ENCODE results near the gene QTRT2.

QTRT2 gene

DNA sequence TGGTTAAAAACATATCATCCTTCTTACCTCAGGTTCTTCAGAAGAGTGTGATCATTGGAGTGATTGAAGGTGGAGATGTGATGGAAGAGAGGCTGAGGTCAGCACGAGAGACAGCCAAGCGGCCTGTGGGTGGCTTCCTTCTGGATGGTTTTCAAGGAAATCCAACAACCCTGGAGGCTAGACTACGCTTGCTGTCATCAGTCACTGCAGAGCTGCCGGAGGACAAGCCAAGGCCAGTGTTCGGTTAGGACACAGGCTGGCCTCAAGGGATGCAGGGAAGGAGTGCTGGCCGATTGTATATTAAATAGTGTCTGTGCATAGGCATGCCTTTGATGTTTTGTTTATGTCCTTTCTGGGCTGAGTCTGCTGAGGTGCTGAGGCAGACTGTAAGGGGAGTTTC, 20.2 kb downstream of the QTRT2 start:
- no peaks in the 10 kb centered on the region for H3K27me3 ChIP-seq (ENCODE audit: low read depth, low read length)
- no peak for TF ChIP-seq CTCF (IDR thresholded peaks at IDR 0.05; ENCODE audit: low read depth, low read length)
- TF ChIP-seq EZH2phosphoT487 (IDR thresholded peaks at IDR 0.05; ENCODE audit: low read depth), result no peak
- H3K36me3 ChIP-seq (replicated peaks; ENCODE audit: low read depth, low read length), result peaks cover 84% of the 10 kb centered on the region

DNA sequence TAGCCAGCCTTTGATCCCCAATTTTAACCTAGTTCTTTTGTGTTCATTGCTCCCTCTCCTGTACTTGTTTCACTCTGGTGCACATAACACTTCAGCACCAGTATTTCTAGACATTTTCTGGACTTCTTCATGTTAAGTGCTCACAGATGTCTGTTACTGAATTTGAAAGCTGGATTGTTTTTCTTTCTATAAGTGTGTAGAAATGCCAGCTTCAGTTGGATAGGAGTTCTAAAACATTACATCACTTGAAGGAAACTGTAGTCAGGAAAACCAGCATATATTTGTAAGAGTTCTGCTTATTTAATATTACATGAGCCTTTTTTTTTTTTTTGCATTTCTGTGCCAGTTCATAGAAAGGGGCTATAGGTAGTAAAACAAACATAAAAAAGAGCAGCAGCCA, 21.6 kb downstream of the QTRT2 start:
- H3K36me3 ChIP-seq (replicated peaks; ENCODE audit: low read depth, low read length), result peaks cover 75% of the 10 kb centered on the region

More for the DNA sequence above, 20.2 kb downstream of the QTRT2 start:
- no peak overlapping the region for H3K27ac ChIP-seq (ENCODE audit: low read length)
- H3K9me3 ChIP-seq (ENCODE audit: insufficient read depth, low read length), result no peaks in the 10 kb centered on the region
- H3K9ac ChIP-seq (ENCODE audit: low read length), result no peak overlapping the region
- 0 out of 2 replicates have a peak, but pooled peaks cover 3% of the 10 kb centered on the region for H4K20me1 ChIP-seq (ENCODE audit: insufficient read depth, low read length)
- no peak overlapping the region for H2AFZ ChIP-seq (ENCODE audit: low read depth, low read length)
- H3K4me2 ChIP-seq (ENCODE audit: low read length), result no peak overlapping the region
- H3K4me1 ChIP-seq (ENCODE audit: low read length), result no peaks in the 10 kb centered on the region
- no peaks in the 10 kb centered on the region for H3K79me2 ChIP-seq (ENCODE audit: low read length)
- H3K4me3 ChIP-seq (ENCODE audit: low read length), result no peak overlapping the region

GRCh38 chr3:114079761-114080160, 23.2 kb downstream of the QTRT2 start:
- Histone ChIP-seq H3K9me3 (ENCODE audit: insufficient read depth, low read length) (no peaks in the 10 kb centered on the region), H3K27ac (ENCODE audit: low read length) (no peak overlapping the region), H3K79me2 (ENCODE audit: low read length) (no peaks in the 10 kb centered on the region), H3K9ac (ENCODE audit: low read length) (no peak overlapping the region), H3K27me3 (ENCODE audit: low read depth, low read length) (no peaks in the 10 kb centered on the region), H3K4me3 (ENCODE audit: low read length) (no peak overlapping the region), H2AFZ (ENCODE audit: low read depth, low read length) (no peak overlapping the region), H3K4me2 (ENCODE audit: low read length) (no peak overlapping the region), H3K36me3 (replicated peaks; ENCODE audit: low read depth, low read length) (peaks cover 65% of the 10 kb centered on the region), H4K20me1 (ENCODE audit: insufficient read depth, low read length) (no peaks in the 10 kb centered on the region), H3K4me1 (ENCODE audit: low read length) (no peaks in the 10 kb centered on the region)
- no peak for TF ChIP-seq CTCF (IDR thresholded peaks at IDR 0.05; ENCODE audit: low read depth, low read length)
- TF ChIP-seq EZH2phosphoT487 (IDR thresholded peaks at IDR 0.05; ENCODE audit: low read depth), result no peak

More for the DNA sequence above, 21.6 kb downstream of the QTRT2 start:
- no peak overlapping the region for H2AFZ ChIP-seq (ENCODE audit: low read depth, low read length)
- TF ChIP-seq CTCF (IDR thresholded peaks at IDR 0.05; ENCODE audit: low read depth, low read length) (no peak), EZH2phosphoT487 (IDR thresholded peaks at IDR 0.05; ENCODE audit: low read depth) (no peak)
- no peaks in the 10 kb centered on the region for H3K79me2 ChIP-seq (ENCODE audit: low read length)
- H3K9me3 ChIP-seq (ENCODE audit: insufficient read depth, low read length), result no peaks in the 10 kb centered on the region
- H3K4me3 ChIP-seq (ENCODE audit: low read length), result no peak overlapping the region
- H3K27me3 ChIP-seq (ENCODE audit: low read depth, low read length), result no peaks in the 10 kb centered on the region
- H3K9ac ChIP-seq (ENCODE audit: low read length), result no peak overlapping the region
- H3K4me2 ChIP-seq (ENCODE audit: low read length), result no peak overlapping the region
- H4K20me1 ChIP-seq (ENCODE audit: insufficient read depth, low read length), result 0 out of 2 replicates have a peak, but pooled peaks cover 3% of the 10 kb centered on the region
- H3K27ac ChIP-seq (ENCODE audit: low read length), result no peak overlapping the region
- H3K4me1 ChIP-seq (ENCODE audit: low read length), result no peaks in the 10 kb centered on the region

DNA sequence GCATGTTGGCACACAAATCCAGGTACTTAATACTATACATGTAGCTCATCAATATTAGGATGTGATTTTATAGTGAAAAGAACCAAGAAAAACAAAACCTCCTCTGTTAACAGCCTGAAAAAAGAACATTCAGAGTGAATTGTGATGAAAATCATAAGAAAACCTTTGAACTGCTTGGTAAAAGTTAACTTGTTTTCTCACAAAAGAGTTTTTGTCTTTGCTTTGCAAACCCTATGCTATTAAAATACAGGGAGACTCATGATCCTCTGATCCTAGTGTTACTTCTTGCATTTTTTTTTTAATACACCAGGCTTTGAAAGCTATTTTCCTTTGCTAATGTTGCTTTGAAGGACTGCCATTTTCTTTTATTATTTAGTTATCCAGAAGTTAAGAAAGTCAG, 23.7 kb downstream of the QTRT2 start:
- Histone ChIP-seq H3K79me2 (ENCODE audit: low read length) (no peaks in the 10 kb centered on the region), H2AFZ (ENCODE audit: low read depth, low read length) (no peak overlapping the region), H3K9ac (ENCODE audit: low read length) (no peak overlapping the region), H3K4me3 (ENCODE audit: low read length) (no peak overlapping the region), H3K4me2 (ENCODE audit: low read length) (no peak overlapping the region), H3K27me3 (ENCODE audit: low read depth, low read length) (no peaks in the 10 kb centered on the region), H3K27ac (ENCODE audit: low read length) (no peak overlapping the region), H4K20me1 (ENCODE audit: insufficient read depth, low read length) (no peaks in the 10 kb centered on the region), H3K36me3 (replicated peaks; ENCODE audit: low read depth, low read length) (peaks cover 62% of the 10 kb centered on the region), H3K4me1 (ENCODE audit: low read length) (no peaks in the 10 kb centered on the region), H3K9me3 (ENCODE audit: insufficient read depth, low read length) (no peaks in the 10 kb centered on the region)
- no peak for TF ChIP-seq CTCF (IDR thresholded peaks at IDR 0.05; ENCODE audit: low read depth, low read length)
- TF ChIP-seq EZH2phosphoT487 (IDR thresholded peaks at IDR 0.05; ENCODE audit: low read depth), result no peak

Measured in OCI-LY3 (cell line).